Cardiac muscle cell (in vitro differentiated cells and primary cell): ENCODE measurements around the gene PCDHB7. TPM values are rescaled to one million over a fixed set of nuclear protein-coding genes. Genes with fewer than 3 reads are reported as not detected.
"Not testable (repeated sequence)": the region's sequence is repeated elsewhere in the genome, so short reads cannot be mapped to it uniquely, and the experiment has no call there.

Experiments
- DNase-seq, 2 donors: peaks; one replicate each; pipeline versions ENCODE4 v3.0.0 to v3.0.0-alpha.2; 2010 to 2017; ENCODE audit warnings: low read depth in 1 of 2, low spot score in 1 of 2
- H3K27ac ChIP-seq: fragments of 200-600 bp; sonication (generic); 2 replicates; pipeline ENCODE4 v1.5.1; 2016
- H3K27me3 ChIP-seq: fragments of 200-600 bp; sonication (generic); 2 replicates; pipeline ENCODE4 v1.6.0; 2016; ENCODE audit warnings: control low read depth
- H3K36me3 ChIP-seq: fragments of 200-600 bp; sonication (generic); 2 replicates; pipeline ENCODE4 v1.5.1; 2016; ENCODE audit warnings: control low read depth
- H3K4me1 ChIP-seq: fragments of 200-600 bp; sonication (generic); 2 replicates; pipeline ENCODE4 v1.8.1; 2017; ENCODE audit warnings: low read depth, mild to moderate bottlenecking, mixed run types
- H3K4me3 ChIP-seq: fragments of 200-600 bp; sonication (generic); 2 replicates; pipeline ENCODE4 v1.5.1; 2016; ENCODE audit warnings: mild to moderate bottlenecking
- H3K9me3 ChIP-seq: fragments of 200-600 bp; sonication (generic); 2 replicates; pipeline ENCODE4 v1.5.1; 2017; ENCODE audit warnings: low read depth, mild to moderate bottlenecking, control low read depth
- polyA plus RNA-seq: library from polyadenylated mRNA; unstranded; fragments of >200 nt; fragmentation: Nextera tagmentation; extraction: Ambion mirVana; gene quantifications from 2 replicates; pipeline ENCODE4 v1.2.1, GENCODE V29; 2016
- total RNA-seq: library from RNA; depleted of rRNA; stranded (reverse); fragments of >200 nt; gene quantifications from 2 replicates; pipeline ENCODE4 v1.2.3, GENCODE V29; 2016
- TF ChIP-seq, protein P1 (sequence below): IDR thresholded peaks from 2 replicates; pipeline ENCODE4 v1.5.1; 2012; ENCODE audit warnings: low read depth, mild to moderate bottlenecking, low read length

The PCDHB7 gene
- total and polyA plus RNA-seq, 2 experiments from 2014 or later: 1.0 to 2.3 TPM

DNA sequence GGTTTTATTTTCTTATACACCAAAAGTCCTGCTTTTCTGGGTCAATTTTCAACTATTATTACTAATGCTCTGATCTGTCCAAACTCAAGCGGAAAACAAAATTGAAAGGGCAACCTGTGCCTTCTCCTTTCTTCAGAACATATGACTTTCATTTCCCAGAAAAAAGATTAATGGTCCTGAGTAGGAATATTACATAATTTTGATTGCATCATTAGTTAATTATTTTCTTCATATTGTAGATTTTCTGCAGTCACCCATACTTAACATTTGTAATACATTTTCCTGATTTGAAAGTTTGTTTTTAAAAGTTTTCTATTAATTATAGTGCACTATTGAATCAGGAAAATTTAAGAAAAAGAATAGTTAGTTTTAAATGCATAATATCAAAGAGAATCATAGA lies 3.5 kb downstream of the PCDHB7 start:
- Histone ChIP-seq H3K27ac (no peak overlapping the region), H3K27me3 (no peaks in the 10 kb centered on the region), H3K4me3 (no peak overlapping the region), H3K36me3 (no peaks in the 10 kb centered on the region), H3K4me1 (no peaks in the 10 kb centered on the region), H3K9me3 (no peaks in the 10 kb centered on the region)
- no peak for DNase-seq
- TF ChIP-seq, protein P1, sequence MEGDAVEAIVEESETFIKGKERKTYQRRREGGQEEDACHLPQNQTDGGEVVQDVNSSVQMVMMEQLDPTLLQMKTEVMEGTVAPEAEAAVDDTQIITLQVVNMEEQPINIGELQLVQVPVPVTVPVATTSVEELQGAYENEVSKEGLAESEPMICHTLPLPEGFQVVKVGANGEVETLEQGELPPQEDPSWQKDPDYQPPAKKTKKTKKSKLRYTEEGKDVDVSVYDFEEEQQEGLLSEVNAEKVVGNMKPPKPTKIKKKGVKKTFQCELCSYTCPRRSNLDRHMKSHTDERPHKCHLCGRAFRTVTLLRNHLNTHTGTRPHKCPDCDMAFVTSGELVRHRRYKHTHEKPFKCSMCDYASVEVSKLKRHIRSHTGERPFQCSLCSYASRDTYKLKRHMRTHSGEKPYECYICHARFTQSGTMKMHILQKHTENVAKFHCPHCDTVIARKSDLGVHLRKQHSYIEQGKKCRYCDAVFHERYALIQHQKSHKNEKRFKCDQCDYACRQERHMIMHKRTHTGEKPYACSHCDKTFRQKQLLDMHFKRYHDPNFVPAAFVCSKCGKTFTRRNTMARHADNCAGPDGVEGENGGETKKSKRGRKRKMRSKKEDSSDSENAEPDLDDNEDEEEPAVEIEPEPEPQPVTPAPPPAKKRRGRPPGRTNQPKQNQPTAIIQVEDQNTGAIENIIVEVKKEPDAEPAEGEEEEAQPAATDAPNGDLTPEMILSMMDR: no peak

DNA sequence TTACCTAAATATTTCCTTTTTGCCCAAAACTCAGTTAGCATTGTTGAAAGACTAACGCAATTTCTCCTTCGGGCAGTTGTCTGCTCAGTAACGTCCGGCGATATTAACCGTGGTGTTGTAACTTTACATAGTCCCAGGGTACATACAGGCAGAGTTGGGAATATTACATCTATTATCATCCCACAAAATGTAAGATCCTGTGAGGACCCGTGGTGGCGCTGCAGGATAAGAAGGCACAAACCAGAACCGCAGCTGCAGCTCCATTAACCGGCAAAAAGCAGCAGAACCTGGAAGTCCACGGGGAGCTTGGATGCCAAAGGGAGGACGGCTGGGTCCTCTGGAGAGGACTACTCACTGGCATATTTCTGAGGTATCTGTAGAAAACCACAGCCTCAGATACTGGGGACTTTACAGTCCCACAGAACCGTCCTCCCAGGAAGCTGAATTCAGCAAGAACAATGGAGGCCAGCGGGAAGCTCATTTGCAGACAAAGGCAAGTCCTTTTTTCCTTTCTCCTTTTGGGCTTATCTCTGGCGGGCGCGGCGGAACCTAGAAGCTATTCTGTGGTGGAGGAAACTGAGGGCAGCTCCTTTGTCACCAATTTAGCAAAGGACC lies 5.2 kb downstream of the PCDHB7 start, which contains the start of gene PCDHB8:
TSS of gene PCDHB8 (plus strand) at position 214 of the 615 bp plus-strand sequence. CDS start at position 459, 245 bp downstream.
- H3K27me3 ChIP-seq, H3K9me3 ChIP-seq, H3K27ac ChIP-seq, H3K36me3 ChIP-seq, H3K4me1 ChIP-seq: not testable (repeated sequence)
- peak within 1 kb of the TSS; percentile 29 for H3K4me3 ChIP-seq
- peak in 1 of 2 donors; percentile 25 for DNase-seq

DNA sequence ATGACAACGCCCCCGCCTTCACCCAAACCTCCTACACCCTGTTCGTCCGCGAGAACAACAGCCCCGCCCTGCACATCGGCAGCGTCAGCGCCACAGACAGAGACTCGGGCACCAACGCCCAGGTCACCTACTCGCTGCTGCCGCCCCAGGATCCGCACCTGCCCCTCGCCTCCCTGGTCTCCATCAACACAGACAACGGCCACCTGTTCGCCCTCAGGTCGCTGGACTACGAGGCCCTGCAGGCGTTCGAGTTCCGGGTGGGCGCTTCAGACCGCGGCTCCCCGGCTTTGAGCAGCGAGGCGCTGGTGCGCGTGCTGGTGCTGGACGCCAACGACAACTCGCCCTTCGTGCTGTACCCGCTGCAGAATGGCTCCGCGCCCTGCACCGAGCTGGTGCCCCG lies 6.9 kb downstream of the PCDHB7 start:
- not testable (repeated sequence) for H3K36me3 ChIP-seq, DNase-seq, H3K27ac ChIP-seq, H3K4me1 ChIP-seq, H3K4me3 ChIP-seq, H3K27me3 ChIP-seq, H3K9me3 ChIP-seq

DNA sequence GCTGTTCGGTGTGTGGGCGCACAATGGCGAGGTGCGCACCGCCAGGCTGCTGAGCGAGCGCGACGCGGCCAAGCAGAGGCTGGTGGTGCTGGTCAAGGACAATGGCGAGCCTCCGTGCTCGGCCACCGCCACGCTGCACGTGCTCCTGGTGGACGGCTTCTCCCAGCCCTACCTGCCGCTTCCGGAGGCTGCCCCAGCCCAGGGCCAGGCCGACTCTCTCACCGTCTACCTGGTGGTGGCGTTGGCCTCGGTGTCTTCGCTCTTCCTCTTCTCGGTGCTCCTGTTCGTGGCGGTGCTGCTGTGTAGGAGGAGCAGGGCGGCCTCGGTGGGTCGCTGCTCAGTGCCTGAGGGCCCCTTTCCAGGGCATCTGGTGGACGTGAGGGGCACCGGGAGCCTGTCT lies 7.4 kb downstream of the PCDHB7 start:
- H3K27me3 ChIP-seq, H3K36me3 ChIP-seq, DNase-seq, H3K4me1 ChIP-seq, H3K4me3 ChIP-seq, H3K27ac ChIP-seq, H3K9me3 ChIP-seq: not testable (repeated sequence)

DNA sequence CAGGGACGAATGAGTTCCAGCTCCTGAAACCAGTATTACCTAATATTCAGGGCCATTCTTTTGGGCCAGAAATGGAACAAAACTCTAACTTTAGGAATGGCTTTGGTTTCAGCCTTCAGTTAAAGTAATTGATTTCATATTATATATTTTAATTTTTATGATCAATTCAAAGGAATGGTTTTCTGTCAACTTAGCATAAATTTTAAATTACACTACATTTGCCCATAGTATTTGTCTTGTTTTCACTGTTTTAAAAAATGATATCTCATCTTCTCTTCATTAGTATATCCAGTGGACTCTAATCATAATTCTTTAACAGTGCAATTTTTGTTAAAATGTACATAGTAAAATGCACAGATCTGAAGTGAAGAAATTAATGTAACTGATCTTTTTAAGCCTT lies 7.9 kb downstream of the PCDHB7 start:
- no peaks in the 10 kb centered on the region for H3K9me3 ChIP-seq
- H3K4me3 ChIP-seq: no peak overlapping the region
- TF ChIP-seq, protein P1: no peak
- H3K27ac ChIP-seq: no peak overlapping the region
- no peak for DNase-seq
- H3K4me1 ChIP-seq: no peaks in the 10 kb centered on the region
- H3K36me3 ChIP-seq: no peaks in the 10 kb centered on the region
- H3K27me3 ChIP-seq: no peaks in the 10 kb centered on the region

DNA sequence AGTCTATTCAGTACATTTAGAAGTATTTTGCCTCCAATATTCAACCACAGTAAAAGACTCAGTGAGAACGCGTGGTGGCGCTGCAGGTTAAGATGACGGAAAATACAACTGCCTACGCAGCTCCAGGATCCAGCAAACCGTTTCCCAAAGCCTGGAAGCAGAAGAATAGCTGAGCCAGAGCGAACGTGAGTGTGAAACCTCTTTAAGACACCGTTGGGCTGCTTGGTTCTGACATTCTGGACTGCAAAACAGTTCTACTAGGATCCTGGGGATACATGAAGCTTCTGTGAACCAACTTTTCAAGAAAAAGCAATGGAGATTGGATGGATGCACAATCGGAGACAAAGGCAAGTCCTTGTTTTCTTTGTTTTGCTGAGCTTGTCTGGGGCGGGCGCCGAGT lies 9.8 kb downstream of the PCDHB7 start, which contains the start of gene PCDHB16:
TSS of gene PCDHB16 (plus strand) at position 140 of the 400 bp plus-strand sequence. CDS start at position 313, 173 bp downstream.
- H3K27me3 ChIP-seq: no peaks in the 10 kb centered on the region
- no peaks in the 10 kb centered on the region for H3K4me1 ChIP-seq
- H3K36me3 ChIP-seq: no peaks in the 10 kb centered on the region
- H3K4me3 ChIP-seq: no peak within 1 kb of the TSS
- H3K9me3 ChIP-seq: no peaks in the 10 kb centered on the region
- H3K27ac ChIP-seq: no peak within 1 kb of the TSS
- TF ChIP-seq, protein P1: no peak
- DNase-seq: peak; percentile 3 to 30

DNA sequence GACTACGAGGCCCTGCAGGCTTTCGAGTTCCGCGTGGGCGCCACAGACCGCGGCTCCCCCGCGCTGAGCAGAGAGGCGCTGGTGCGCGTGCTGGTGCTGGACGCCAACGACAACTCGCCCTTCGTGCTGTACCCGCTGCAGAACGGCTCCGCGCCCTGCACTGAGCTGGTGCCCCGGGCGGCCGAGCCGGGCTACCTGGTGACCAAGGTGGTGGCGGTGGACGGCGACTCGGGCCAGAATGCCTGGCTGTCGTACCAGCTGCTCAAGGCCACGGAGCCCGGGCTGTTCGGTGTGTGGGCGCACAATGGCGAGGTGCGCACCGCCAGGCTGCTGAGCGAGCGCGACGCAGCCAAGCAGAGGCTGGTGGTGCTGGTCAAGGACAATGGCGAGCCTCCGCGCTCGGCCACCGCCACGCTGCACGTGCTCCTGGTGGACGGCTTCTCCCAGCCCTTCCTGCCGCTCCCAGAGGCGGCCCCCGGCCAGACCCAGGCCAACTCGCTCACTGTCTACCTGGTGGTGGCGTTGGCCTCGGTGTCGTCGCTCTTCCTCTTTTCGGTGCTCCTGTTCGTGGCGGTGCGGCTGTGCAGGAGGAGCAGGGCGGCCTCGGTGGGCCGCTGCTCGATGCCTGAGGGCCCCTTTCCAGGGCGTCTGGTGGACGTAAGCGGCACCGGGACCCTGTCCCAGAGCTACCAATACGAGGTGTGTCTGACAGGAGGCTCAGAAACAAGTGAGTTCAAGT lies 11.8 kb downstream of the PCDHB7 start:
- H3K27ac ChIP-seq, H3K36me3 ChIP-seq, H3K4me3 ChIP-seq, H3K27me3 ChIP-seq, DNase-seq, H3K4me1 ChIP-seq, H3K9me3 ChIP-seq: not testable (repeated sequence)
